NCI-H1694 treated with DMSO at 0.1 percent for 48 hours (cell line): Measurements from ENCODE around the gene CHST15.

Source experiments
- DNase-seq: peaks from one replicate; lab custom pipeline; 2025; lab: John Stamatoyannopoulos, UW

The CHST15 gene, protein sequence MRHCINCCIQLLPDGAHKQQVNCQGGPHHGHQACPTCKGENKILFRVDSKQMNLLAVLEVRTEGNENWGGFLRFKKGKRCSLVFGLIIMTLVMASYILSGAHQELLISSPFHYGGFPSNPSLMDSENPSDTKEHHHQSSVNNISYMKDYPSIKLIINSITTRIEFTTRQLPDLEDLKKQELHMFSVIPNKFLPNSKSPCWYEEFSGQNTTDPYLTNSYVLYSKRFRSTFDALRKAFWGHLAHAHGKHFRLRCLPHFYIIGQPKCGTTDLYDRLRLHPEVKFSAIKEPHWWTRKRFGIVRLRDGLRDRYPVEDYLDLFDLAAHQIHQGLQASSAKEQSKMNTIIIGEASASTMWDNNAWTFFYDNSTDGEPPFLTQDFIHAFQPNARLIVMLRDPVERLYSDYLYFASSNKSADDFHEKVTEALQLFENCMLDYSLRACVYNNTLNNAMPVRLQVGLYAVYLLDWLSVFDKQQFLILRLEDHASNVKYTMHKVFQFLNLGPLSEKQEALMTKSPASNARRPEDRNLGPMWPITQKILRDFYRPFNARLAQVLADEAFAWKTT

DNA sequence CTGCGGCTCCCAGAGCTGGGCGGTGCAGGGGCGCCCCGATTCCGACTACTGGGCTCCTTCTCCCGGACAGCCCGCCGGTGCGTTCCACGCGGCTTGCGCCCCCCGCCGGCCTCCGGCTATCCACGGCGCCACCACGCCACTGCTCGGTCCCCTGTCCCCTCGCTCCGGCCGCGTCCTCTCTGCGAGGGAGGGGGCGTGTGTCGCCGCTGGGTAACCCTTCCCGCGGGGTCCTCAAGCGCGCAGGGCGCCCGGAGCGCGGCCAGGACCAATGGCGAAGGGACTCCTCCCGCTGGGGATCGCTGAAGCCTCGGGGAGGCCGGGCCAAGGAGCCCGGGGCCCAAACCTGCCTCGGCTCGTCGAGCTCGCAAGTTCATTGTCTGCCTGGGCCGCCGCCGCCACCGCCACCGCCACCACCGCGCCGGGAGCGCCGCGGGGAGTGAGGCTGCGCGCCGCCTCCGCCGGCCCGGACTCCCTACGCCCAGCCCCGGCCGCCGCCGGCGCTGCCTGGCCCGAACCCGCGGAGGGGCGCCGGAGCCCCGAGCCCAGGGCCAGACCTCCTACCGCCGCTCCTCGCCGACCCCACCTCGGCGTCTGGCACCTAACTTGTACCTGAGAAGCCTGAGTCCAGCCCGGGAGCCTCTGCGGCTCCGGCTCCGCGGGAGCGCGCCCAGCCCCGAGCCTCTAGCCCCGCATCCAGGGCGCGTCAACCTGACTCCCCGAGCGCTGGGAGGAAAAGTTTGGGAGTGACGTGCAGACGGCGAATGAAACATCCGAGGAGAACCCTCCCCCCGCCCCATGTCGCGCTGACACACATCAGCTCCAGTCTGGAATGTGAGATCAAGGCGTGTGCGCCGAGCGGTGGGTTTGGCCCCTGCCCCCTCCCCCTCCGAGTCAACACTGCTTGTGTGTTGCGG lies at the start of gene CHST15:
CHST15 (minus strand) TSS at position 739 of the 914 bp plus-strand sequence. CDS start 47,386 bp downstream, outside the sequence.
- no peak for DNase-seq

DNA sequence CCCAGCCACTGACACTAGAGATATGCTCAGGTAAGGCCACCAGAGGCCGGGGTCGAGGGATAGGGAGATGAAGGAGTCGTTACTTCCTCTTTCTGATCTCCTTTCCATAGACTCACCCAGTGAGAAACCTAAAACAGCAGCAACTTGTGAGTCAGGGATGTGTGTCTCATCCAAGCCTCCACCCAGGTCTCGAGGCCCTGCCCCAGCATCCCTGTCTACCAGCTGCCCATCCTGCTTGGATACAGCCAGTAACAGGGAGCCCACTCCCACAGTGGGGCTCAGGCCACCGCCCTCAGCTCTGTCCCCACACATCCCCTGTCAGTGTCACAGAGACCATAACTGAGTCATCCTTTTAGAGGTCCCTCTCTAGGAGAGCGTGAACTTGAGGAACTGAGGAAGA lies 49.6 kb upstream of the CHST15 start:
- no peak for DNase-seq

DNA sequence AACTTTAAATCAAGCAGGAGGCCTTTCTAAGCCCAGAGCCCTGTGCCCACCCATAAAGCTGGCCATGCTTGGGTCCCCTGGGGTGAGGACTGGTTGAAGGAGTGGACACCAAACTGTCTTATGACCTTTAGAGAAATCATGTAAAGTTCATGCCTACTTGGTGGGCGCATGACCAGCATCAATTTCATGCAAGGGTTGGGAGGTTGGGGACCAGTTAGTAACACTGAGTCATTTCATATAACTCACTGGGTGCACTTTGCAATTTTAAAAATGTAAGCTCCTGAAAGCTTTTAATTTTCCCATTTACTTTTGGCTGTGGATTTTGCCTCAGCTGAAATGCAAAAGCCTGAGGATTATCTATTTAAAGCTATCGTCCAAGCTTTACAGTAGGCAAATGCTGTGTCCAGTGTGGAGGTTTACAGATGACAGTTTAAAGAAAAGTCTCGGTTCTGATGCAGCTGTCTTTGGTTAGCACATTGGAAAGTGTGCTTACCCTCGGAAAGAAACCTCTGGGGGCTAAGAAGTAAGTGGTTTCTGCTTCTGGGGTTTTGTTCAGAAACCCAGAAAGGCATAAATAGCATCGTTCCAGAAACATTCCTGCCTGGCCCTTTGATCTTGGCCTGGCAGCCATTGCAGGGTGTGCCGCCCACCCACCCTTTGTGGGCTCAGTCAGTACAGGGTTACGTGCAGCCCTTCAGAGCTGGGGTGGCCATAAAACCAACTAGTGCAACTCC lies 48.8 kb upstream of the CHST15 start:
- no peak for DNase-seq

DNA sequence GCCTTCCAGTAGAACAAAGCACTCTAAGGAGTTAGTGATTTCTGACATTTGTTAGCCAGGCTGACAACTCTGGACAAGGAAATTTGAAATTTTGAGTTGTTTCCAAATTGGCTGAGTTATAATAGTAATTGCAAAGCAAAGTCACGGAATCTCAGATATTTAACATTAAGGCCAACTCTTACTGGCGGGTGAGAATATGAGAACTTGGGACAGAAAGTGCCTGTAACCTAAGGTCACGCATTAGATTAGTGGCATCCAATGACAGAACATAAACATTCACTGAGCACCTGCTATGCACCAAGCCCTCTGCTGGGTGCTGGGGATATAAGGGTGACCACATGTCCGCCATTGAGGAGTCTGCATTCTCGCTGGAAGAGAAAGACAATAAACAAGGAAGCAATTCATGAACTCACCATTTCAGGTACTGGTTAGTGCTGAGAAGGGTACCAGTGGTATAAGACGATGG lies 45.5 kb upstream of the CHST15 start:
- DNase-seq = no peak

DNA sequence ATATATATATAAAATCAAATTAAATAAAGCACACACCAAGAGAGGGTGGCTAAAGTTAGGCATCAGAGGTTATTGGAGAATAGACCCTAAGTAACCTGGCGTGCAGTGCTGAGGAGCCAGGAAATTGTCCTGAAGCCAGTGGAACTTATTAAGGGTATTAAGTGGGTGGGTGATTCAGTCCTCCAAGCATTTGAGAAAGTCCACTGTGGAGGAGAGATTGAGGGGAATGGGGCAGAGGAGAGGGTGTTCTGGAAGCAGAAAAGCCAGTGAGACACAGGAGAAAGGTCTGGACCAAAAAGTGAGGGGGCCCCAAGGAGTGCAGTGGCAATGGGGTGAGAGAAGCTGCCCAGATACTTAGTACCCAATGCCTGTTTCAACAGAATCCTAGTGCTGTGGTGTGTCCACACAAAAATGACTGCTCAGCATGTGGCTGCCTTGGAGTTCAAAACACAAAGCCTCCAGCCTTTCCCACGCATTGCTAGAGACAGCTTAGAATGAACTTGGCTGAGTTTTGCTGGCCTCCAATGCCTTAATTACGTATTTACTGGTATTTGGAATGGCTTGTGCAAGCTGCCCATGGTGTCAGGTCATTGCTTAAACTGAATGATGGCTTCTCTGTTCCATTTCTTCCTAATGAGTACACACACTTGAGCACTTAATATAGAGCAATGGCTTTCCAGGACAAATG lies 44.9 kb upstream of the CHST15 start:
- DNase-seq = no peak

DNA sequence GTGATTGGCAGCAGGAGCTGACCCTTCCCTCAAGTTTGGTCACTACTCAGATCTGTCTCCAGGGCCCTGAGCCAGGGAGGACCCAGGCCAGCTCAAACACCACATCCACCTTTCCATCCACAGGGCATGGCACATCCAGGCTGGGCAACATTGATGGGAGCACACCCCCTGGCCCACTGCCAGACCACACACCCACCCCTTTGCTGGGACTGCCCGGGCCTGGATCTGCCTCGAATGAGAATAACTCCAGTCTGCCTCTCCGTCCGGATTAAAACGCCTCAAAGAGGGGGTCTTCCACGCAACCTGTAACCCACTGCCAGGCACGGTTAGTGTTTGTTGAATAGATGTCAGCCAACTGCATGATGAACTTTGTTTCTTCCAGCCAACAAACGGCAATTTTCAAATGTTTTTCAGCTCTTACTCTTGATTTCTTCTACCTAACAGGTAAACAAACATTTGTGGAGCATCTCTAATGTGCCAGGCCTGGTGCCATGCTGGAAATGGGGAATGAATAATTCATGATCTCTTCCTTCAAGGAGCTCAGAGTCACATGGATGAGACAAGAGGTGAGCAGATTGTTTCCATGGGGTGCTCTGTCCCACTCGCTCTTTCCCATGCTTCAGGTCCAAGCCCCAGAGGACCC lies 41.0 kb upstream of the CHST15 start:
- DNase-seq = no peak

DNA sequence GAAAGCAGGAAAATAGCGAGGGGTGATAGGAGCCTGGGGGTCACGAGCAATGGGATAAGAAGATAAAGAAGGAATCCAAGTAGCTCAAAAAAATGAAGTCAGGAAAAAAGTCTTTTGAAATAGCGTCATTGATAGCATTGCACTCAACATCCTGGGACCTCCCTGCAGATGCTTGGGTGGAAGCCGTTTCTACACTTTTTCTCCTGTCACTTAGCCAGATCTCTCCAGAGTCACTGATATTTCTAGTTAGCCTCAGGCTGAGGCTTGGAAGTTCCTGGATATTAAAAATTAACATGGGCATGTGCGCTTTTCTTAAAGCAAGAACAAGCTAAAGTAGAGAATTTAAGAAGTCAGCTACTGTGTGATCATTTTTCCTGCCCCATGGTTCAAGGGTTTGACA lies 39.5 kb upstream of the CHST15 start:
- DNase-seq = no peak

DNA sequence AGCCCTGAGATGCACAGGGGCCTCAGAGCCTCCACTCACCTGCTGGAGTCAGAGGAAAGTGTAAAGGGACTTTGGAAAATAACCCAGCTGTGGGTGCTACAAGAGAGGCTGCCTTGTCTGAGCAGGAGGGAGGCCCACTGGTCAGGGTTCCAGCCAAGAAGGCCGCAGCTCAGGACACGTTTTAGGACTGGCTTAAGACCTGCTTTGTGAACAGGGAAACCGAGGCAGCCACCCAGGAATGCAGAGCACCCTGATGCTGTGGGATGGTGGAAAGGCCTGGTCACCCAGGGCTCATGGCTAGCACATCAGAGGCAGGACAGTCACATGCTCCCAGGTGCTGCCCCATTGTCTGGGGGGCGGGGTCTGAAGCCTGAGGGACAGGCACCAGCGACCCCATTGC lies 38.9 kb upstream of the CHST15 start:
- no peak for DNase-seq

DNA sequence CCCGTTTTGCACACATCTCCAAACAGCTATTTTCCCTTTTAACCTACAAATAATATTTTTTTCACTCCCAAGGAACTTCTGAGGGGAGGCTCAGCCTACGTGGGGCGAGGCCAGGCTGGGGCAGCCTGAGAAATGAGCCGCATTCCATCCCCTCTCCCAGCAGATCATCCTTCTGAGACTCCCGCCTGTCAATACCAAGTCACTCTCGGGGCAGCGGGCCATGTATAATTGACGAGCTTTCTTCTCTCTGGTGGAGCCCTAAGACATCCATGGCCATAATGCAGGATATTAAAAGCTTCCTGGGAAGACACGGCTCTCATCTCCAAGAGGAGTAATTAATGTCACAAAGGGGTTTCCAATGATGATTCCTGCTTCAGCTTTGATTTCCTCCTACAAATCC lies 37.8 kb upstream of the CHST15 start:
- no peak for DNase-seq

DNA sequence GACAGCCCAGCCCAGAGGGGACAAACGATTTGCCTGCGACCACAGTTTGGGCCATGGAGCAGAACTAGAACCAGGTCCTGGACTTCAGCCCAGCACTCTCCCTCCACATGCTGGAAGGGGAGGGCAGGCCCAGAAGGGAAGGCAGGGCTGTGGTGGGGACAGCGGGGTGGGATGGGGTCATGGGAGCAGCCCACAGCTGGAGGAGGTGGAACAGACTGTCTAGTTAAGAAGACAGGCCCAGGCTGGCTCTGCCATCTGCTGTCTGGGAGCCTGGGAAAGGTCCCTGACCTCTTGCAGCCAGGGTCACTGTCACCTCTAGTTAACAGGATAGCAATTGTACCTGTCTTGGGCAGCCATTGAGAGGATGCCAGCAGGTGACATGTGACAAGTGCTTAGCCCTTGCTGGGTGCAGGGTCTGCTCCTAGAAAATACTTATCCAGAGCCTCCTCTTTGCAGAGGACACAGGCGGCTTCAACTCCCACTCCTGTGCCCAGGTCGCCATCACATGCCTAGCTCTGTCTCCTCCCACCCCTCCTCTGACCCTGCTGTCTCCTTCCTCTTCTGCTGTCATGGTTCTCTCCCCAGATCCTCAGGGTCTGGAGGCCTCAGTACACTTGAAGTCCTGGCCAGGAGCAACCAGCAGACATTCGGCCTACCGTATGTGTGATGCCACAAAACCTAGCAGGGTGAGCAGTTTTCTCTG lies 37.0 kb upstream of the CHST15 start:
- DNase-seq = no peak

DNA sequence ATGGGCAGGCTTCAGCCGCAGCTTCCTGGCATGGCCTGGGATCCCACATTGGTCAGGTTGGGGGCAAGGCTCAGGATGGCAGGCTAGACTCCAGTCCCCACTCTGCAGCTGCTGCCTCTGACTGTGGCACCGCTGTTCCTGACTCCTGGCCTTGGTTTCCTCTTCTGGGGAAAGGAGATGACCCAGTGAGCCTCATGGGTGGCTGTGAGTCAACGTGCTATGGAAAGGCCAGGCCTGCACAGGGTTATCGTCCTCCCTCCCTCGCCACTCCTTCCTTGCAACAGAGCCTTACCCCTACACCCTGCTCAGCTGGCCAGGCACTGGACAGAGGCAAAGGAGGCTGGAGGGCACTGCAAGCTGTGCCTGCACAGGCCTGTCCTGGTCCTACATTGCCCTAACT lies 36.1 kb upstream of the CHST15 start:
- DNase-seq = no peak

DNA sequence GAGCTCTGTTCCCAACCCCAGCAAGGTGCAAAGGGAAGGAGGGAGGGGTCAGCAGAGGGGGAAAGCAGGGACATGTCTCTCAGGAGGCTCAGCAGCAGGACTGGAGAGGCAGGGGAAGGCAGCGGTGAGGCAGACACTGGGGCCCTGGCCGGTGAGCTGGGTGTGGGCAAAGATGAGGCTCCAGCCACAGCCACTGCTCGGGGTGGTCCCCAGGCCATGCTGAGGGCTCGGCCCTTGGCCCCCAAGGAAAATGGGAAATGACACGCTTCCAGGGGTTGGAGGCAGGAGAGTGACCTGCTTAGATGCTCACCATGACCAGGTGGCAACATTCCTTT lies 35.4 kb upstream of the CHST15 start:
- no peak for DNase-seq

DNA sequence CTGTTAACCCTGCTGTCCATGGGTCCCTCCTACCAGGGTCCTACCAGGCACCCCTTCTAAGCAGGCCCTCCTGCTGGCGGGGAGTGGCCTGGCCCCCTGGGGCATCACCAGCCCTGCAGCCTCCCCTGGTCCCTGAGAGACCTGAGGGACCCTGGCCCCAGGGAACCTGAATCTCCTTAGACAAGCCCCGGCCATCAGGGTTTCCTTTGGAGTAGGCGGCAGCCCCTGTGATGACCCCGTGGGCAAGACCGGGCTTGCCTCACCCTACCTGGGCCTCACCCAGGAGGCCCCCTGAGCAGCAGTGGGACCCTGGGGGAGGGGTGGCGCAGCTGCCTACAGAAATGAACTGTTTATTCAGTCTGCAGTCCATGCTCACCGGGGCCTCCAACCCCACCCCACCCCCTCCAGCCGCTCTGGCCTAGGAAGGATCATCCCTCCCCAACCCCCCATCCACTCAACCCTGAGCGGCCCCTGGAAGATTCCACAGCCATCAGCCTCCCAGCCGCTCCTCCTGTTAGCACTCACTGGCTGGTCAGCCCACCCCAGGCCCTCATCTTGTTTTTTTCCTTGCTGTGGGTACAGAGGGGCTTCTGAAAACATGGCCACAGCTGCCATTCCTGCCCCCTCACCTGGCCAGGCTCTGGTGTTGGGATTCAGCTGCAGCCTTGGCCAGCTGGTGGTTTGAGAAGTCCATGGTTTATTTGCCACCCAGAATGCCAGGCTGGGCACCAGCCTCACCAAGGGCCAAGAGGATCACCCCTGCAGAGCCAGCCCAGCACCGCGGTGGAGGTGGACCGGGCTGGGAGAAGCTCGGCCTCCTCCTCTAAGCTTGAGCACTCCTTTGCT lies 34.8 kb upstream of the CHST15 start:
- no peak for DNase-seq

DNA sequence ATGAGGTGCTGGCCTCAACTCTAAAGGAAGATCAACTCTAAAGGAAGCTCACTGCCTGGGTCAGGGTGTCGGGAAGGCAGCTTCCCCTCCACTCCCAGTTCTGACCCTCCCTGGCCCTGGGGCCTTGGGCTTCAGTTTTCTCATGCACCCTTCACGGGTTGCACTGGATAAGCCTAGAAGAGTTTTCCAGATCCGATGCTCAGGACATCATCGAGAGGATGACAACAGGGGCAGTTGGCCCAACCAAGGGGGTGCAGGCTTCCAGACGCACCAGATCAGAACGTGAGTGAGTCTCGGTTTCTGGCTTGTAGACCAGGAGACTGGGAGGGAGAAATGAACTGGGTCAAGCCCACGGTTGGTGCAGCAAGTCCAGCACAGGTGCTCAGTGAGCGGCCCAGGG lies 34.2 kb upstream of the CHST15 start:
- no peak for DNase-seq

DNA sequence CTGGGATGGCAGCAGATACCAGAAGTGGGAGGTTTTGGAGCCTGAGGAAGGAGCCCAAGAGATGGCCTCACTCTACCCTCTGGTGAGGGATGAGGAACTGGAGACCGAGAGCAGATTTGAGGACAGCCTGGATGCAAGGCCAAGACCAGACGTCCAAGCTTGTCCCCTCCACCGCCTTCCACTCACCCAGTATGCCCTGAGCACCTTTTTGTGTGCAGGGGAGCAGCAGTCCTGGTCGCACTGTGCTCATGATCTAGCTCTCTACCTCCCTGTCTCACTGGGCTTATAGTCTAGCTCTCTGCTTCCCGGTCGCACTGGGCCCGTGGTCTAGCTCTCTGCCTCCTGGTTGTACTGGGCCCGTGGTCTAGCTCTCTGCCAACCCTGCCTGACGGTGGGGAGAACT lies 33.6 kb upstream of the CHST15 start:
- DNase-seq = no peak

DNA sequence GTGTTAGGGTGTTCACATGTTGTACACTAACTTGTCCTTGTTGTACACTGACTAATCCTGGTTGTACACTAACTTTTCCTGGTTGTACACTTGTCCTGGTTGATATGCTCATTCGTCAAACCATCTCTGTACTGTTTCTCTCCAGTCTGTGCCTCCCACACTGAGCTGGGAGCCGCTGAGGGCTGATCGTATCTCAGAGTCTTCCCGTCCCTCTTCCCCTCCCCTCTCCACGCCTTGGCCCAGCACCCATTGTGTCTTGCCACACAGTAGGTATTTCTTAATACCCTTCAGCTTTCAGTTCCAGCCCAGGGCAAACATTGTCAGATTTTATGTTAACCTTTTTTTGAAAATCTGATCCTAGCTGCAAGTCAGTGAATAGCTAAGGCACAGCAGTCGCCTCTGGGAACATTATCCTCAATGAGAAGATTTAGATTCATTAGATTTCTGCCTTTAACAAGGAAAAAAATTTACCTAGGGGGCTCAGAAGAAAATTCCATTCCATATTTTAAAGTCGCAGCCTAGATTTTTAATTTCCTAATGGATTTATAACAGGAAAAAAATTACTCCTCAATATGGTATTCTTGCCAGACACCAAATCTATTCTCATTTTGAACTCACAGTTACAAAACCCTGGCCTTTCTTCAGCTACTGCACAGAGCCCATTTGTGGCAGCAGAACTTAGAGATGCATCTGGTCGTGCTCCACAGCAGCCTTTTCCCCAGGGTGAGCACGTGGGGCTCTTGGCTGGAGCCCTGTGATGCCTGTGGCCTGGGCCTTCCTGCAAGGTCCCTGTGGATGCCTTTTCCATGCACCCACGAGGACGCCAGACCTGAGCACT lies 33.0 kb upstream of the CHST15 start:
- no peak for DNase-seq

DNA sequence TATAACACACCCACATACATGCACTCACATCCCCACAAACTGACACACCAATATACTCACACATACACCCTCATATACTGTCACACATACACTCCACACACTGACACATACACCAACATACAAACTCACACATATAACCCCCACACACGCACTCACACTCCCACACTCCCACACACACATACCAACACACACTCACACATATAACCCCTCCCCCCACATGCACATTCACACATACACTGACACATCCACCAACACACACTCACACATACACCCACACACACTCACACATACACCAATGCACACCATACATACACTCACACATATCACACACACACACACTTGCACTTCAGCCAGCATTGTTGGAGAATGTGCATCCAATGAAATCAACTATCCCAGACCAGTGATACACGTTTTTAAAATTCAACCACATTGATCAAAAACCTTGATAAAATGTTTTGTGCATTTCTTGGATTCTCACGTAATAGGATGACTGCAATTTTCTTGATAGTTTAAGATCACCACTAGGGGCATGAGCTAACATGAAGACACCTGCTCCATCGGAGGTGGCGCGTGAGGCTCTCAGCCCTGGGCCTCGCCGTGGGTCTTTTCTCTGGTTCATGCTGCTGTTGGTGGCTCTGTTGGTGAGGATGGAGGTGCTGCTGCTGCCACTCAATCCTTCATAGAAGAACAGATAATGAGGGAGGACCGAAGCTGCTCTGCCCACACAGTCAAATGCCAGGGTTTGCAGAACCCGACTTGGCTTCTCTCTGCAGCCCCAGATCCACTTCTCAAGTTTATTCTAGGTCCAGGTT lies 32.1 kb upstream of the CHST15 start:
- no peak for DNase-seq

DNA sequence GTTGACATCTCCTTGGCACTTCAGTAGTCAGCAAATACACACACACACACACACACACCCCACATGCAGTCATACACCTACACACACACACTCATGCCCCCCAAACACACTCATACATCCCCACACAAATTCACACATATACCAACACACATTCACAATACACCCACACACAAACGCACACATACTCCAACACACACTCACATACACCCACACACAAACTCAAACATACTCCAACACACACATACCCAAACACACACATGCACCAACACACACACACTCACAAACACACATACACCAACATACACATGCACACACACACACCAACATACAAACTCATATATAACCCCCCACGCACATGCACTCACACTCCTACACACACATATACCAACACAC lies 31.4 kb upstream of the CHST15 start:
- no peak for DNase-seq
